HepG2 (cell line): ENCODE measurements around the gene CXADR. TPM values are rescaled to one million over a fixed set of nuclear protein-coding genes. Genes with fewer than 3 reads are reported as not detected.
A peak's percentile ranks its signal among the peaks of the same experiment; 100 is the strongest.

Experiments used
- BHLHE40 ChIP-seq: IDR thresholded peaks from 2 replicates; pipeline ENCODE4 v1.6.1; 2011; ENCODE audit warnings: low read length, improper control_type of control experiment
- BORCS8-MEF2B ChIP-seq: sonication (generic); formaldehyde crosslinking; IDR thresholded peaks from 2 replicates; pipeline ENCODE4 v1.8.0; 2022; ENCODE audit warnings: mild to moderate bottlenecking, missing genetic modification reagents
- CC2D1A ChIP-seq: sonication (generic); formaldehyde crosslinking; IDR thresholded peaks from 2 replicates; pipeline ENCODE4 v1.8.1; 2023; ENCODE audit warnings: mild to moderate bottlenecking, missing genetic modification reagents
- IRF2 ChIP-seq: IDR thresholded peaks from 2 replicates; pipeline ENCODE4 v1.6.1; 2018; ENCODE audit warnings: missing genetic modification reagents, missing compliant biosample characterization
- KDM3A ChIP-seq: IDR thresholded peaks from 2 replicates; pipeline ENCODE4 v1.6.1; 2018; ENCODE audit warnings: low read depth, missing compliant biosample characterization
- NR2F1 ChIP-seq, 2 experiments: fragments of 450-650 bp in 1 of 2; formaldehyde crosslinking in 1 of 2; IDR thresholded peaks; 2 replicates each; pipeline versions ENCODE4 v1.5.0 to v1.6.1; 2016 to 2020; ENCODE audit warnings: mild to moderate bottlenecking in 1 of 2, missing compliant biosample characterization in 1 of 2, missing genetic modification reagents in 1 of 2, moderate library complexity in 1 of 2
- PRPF4 ChIP-seq: fragments of 200-400 bp; formaldehyde crosslinking; IDR thresholded peaks from 2 replicates; pipeline ENCODE4 v1.6.1; 2016; ENCODE audit warnings: low read length, low read depth; ENCODE audit not compliant: poor library complexity, severe bottlenecking
- SALL2 ChIP-seq: sonication (generic); formaldehyde crosslinking; IDR thresholded peaks from 2 replicates; pipeline ENCODE4 v1.8.1; 2023; ENCODE audit warnings: mild to moderate bottlenecking, missing genetic modification reagents, inconsistent platforms
- SUZ12 ChIP-seq: fragments of 150-350 bp; IDR thresholded peaks from 2 replicates; pipeline ENCODE4 v1.6.1; 2014; ENCODE audit warnings: low read depth, low read length
- ZNF17 ChIP-seq: sonication (generic); formaldehyde crosslinking; IDR thresholded peaks from 2 replicates; pipeline ENCODE4 v1.5.0; 2020; ENCODE audit warnings: mild to moderate bottlenecking, missing genetic modification reagents
- ZNF34 ChIP-seq: sonication (generic); formaldehyde crosslinking; IDR thresholded peaks from 2 replicates; pipeline ENCODE4 v1.4.0; 2020; ENCODE audit warnings: mild to moderate bottlenecking, missing genetic modification reagents, borderline replicate concordance
- ZNF530 ChIP-seq: sonication (generic); formaldehyde crosslinking; IDR thresholded peaks from 2 replicates; pipeline ENCODE4 v1.5.0; 2020; ENCODE audit warnings: low read depth, mild to moderate bottlenecking, missing genetic modification reagents
- ZNF563 ChIP-seq: sonication (generic); formaldehyde crosslinking; IDR thresholded peaks from 2 replicates; pipeline ENCODE4 v1.8.0; 2022; ENCODE audit warnings: mild to moderate bottlenecking, moderate library complexity, missing genetic modification reagents
- ZSCAN12 ChIP-seq: sonication (generic); formaldehyde crosslinking; IDR thresholded peaks from 2 replicates; pipeline ENCODE4 v1.9.0; 2021; ENCODE audit warnings: mild to moderate bottlenecking, missing genetic modification reagents
- polyA plus RNA-seq, 8 experiments: library from polyadenylated mRNA; depleted of rRNA in 3 of 8; stranded (reverse) in 7 of 8; unstranded in 1 of 8; fragments of >200 nt; fragmentation: Illumina TruSeq in 4 of 8; extraction: Trizol in 4 of 8; gene quantifications; 2 replicates each; pipeline versions ENCODE4 v1.2.1 to v1.2.3, GENCODE V29; 2011 to 2016; ENCODE audit warnings: low read depth in 4 of 8, missing spikeins in 1 of 8, mixed read lengths in 1 of 8; ENCODE audit not compliant: insufficient read depth in 1 of 8
- total RNA-seq, 5 experiments: library from RNA; depleted of rRNA; stranded (reverse); fragments of >200 nt; fragmentation: Illumina TruSeq; extraction: Trizol; gene quantifications; 2 replicates each; pipeline ENCODE4 v1.2.3, GENCODE V29; 2016; ENCODE audit warnings: low read depth in 1 of 5
- TF ChIP-seq, protein P1 (sequence below): sonication (generic); formaldehyde crosslinking; IDR thresholded peaks from 2 replicates; pipeline ENCODE4 v1.5.1; 2020; ENCODE audit warnings: missing genetic modification reagents, mild to moderate bottlenecking, borderline replicate concordance
- TF ChIP-seq, protein P2 (sequence below): sonication (generic); formaldehyde crosslinking; IDR thresholded peaks from 2 replicates; pipeline ENCODE4 v1.4.0; 2020; ENCODE audit warnings: missing genetic modification reagents, borderline replicate concordance
- TF ChIP-seq, protein P3 (sequence below): sonication (generic); formaldehyde crosslinking; IDR thresholded peaks from 2 replicates; pipeline ENCODE4 v1.4.0; 2020; ENCODE audit warnings: missing genetic modification reagents, mild to moderate bottlenecking, borderline replicate concordance
- TF ChIP-seq, protein P4 (sequence below): sonication (generic); formaldehyde crosslinking; IDR thresholded peaks from 2 replicates; pipeline ENCODE4 v1.8.0; 2022; ENCODE audit warnings: mild to moderate bottlenecking, missing genetic modification reagents, moderate library complexity

Gene CXADR
- total and polyA plus RNA-seq, 2 of the 13 experiments (the other 11 are each of a cell fraction or from before 2014, with no cell fraction given) = 86.8 to 110 TPM

DNA sequence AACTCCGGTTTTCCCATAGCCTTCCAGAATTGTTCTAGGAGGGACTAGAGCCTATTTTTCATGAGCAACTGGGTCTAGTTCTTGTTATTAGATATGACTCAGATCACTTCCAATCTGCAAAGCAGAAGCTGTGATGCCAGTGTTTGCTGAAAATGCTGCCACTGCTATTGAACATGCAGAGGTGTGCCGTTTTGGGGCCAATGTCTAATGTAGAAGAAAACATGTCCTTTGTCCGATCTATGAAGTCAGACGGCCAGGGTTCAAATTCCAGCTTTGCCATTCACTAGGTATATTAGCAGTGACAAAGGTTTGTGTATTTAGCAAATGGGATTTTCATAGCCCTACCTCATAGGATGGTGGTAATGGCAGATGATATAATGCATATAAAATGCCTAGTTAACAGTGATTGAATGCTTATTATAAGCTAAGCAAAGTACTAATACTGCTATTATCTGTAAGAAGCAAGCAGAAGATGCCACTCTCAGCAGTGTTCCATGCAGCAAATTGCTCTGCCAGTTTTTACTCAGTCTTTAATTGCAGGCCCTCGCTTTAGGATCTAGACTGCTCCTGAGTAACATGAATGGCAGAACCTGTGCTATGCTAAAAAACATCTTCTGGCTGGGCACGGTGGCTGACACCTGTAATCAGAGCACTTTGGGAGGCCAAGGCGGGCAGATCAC, 40.1 kb upstream of the CXADR start (continued):
- TF ChIP-seq, protein P1, sequence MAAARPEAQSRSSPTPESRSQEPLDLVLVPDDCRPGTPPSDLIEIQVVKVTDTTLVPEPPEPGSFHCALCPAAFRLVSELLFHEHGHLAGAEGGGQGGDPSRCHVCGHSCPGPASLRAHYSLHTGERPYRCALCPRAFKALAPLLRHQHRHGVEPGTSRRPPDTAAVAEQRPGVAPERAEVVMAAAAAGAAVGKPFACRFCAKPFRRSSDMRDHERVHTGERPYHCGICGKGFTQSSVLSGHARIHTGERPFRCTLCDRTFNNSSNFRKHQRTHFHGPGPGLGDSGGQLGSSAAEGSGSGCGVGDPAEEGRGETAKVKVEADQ (CRISPR knock-in tag) = 0 out of 2 replicates have a peak, but pooled peaks have one; percentile 23
- TF ChIP-seq BORCS8-MEF2B (no peak), ZNF17 (CRISPR knock-in tag) (no peak), ZNF34 (CRISPR knock-in tag) (no peak), ZSCAN12 (no peak), KDM3A (CRISPR knock-in tag) (no peak; the same call in 1 of the 2 replicates), NR2F1 (CRISPR knock-in tag; IDR thresholded peaks at IDR 0.05) (0 out of 4 replicates have a peak, but pooled peaks of 1 of the 2 experiments have one; percentile 46), PRPF4 (no peak), SUZ12 (no peak), BHLHE40 (peak; percentile 72; the same call in 1 of the 2 replicates), ZNF563 (no peak), CC2D1A (CRISPR knock-in tag) (no peak), SALL2 (CRISPR knock-in tag) (0 out of 2 replicates have a peak, but pooled peaks have one; percentile 45), IRF2 (CRISPR knock-in tag) (peak; percentile 78; the same call in 1 of the 2 replicates), ZNF530 (CRISPR knock-in tag) (no peak)
- TF ChIP-seq, protein P2, sequence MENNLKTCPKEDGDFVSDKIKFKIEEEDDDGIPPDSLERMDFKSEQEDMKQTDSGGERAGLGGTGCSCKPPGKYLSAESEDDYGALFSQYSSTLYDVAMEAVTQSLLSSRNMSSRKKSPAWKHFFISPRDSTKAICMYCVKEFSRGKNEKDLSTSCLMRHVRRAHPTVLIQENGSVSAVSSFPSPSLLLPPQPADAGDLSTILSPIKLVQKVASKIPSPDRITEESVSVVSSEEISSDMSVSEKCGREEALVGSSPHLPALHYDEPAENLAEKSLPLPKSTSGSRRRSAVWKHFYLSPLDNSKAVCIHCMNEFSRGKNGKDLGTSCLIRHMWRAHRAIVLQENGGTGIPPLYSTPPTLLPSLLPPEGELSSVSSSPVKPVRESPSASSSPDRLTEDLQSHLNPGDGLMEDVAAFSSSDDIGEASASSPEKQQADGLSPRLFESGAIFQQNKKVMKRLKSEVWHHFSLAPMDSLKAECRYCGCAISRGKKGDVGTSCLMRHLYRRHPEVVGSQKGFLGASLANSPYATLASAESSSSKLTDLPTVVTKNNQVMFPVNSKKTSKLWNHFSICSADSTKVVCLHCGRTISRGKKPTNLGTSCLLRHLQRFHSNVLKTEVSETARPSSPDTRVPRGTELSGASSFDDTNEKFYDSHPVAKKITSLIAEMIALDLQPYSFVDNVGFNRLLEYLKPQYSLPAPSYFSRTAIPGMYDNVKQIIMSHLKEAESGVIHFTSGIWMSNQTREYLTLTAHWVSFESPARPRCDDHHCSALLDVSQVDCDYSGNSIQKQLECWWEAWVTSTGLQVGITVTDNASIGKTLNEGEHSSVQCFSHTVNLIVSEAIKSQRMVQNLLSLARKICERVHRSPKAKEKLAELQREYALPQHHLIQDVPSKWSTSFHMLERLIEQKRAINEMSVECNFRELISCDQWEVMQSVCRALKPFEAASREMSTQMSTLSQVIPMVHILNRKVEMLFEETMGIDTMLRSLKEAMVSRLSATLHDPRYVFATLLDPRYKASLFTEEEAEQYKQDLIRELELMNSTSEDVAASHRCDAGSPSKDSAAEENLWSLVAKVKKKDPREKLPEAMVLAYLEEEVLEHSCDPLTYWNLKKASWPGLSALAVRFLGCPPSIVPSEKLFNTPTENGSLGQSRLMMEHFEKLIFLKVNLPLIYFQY (CRISPR knock-in tag) = peak; percentile 67; the same call in 1 of the 2 replicates
- TF ChIP-seq, protein P3, sequence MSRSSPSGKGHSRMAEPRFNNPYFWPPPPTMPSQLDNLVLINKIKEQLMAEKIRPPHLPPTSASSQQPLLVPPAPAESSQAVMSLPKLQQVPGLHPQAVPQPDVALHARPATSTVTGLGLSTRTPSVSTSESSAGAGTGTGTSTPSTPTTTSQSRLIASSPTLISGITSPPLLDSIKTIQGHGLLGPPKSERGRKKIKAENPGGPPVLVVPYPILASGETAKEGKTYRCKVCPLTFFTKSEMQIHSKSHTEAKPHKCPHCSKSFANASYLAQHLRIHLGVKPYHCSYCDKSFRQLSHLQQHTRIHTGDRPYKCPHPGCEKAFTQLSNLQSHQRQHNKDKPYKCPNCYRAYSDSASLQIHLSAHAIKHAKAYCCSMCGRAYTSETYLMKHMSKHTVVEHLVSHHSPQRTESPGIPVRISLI = peak; percentile 40; the same call in 1 of the 2 replicates
- TF ChIP-seq, protein P4, sequence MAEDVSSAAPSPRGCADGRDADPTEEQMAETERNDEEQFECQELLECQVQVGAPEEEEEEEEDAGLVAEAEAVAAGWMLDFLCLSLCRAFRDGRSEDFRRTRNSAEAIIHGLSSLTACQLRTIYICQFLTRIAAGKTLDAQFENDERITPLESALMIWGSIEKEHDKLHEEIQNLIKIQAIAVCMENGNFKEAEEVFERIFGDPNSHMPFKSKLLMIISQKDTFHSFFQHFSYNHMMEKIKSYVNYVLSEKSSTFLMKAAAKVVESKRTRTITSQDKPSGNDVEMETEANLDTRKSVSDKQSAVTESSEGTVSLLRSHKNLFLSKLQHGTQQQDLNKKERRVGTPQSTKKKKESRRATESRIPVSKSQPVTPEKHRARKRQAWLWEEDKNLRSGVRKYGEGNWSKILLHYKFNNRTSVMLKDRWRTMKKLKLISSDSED (CRISPR knock-in tag) = no peak
